Suppressor macrophage treated with lipopolysaccharide for 1 hour (primary cell): ENCODE data around the gene TNFSF13B.
"Not testable (repeated sequence)": the region's sequence is repeated elsewhere in the genome, so short reads cannot be mapped to it uniquely, and the experiment has no call there.

Source experiments
- DNase-seq, 3 donors: peaks; one replicate each; pipeline ENCODE4 v3.0.0-alpha.2; 2020 to 2022

The TNFSF13B gene

GRCh38 chr13:108283110-108283509 lies 13.6 kb downstream of the TNFSF13B start:
- DNase-seq = no peak

GRCh38 chr13:108288741-108289140 lies 19.2 kb downstream of the TNFSF13B start:
- no peak for DNase-seq

GRCh38 chr13:108289819-108290218 lies 20.3 kb downstream of the TNFSF13B start:
- no peak for DNase-seq

- no peak for DNase-seq
Observed at GRCh38 chr13:108297114-108297513, 27.6 kb downstream of the TNFSF13B start.

GRCh38 chr13:108302279-108302678 lies 32.8 kb downstream of the TNFSF13B start:
- DNase-seq = no peak

GRCh38 chr13:108304170-108305016 lies 34.9 kb downstream of the TNFSF13B start:
- DNase-seq = peak; percentile 60 to 94 (median 93)

- DNase-seq = no peak
Observed at GRCh38 chr13:108305655-108306054, 36.1 kb downstream of the TNFSF13B start.

- DNase-seq = peak in 1 of 3 donors; percentile 47
Observed at GRCh38 chr13:108306860-108307259, 37.3 kb downstream of the TNFSF13B start.

- not testable (repeated sequence) for DNase-seq
Observed at GRCh38 chr13:108311596-108311995, 42.1 kb downstream of the TNFSF13B start.

GRCh38 chr13:108313382-108313781 lies 43.9 kb downstream of the TNFSF13B start:
- peak in 1 of 3 donors; percentile 27 for DNase-seq

- DNase-seq = no peak
Observed at GRCh38 chr13:108315273-108315672, 45.8 kb downstream of the TNFSF13B start.

GRCh38 chr13:108315991-108316390 lies 46.5 kb downstream of the TNFSF13B start:
- DNase-seq = no peak

- DNase-seq = no peak
Observed at GRCh38 chr13:108316413-108316812, 46.9 kb downstream of the TNFSF13B start.

- peak; percentile 52 to 84 (median 78) for DNase-seq
Observed at GRCh38 chr13:108322206-108322824, 52.8 kb downstream of the TNFSF13B start.

GRCh38 chr13:108323031-108323430 lies 53.5 kb downstream of the TNFSF13B start:
- peak; percentile 57 to 81 (median 79) for DNase-seq

- no peak for DNase-seq
Observed at GRCh38 chr13:108325863-108326262, 56.3 kb downstream of the TNFSF13B start.

GRCh38 chr13:108326309-108326708 lies 56.8 kb downstream of the TNFSF13B start:
- peak; percentile 54 to 66 (median 66) for DNase-seq

GRCh38 chr13:108328848-108329247 lies 59.3 kb downstream of the TNFSF13B start:
- DNase-seq = no peak

- DNase-seq = no peak
Observed at GRCh38 chr13:108332791-108333190, 63.3 kb downstream of the TNFSF13B start.

- peak; percentile 43 to 62 (median 58) for DNase-seq
Observed at GRCh38 chr13:108342369-108343289, 73.1 kb downstream of the TNFSF13B start.

- DNase-seq = no peak
Observed at GRCh38 chr13:108345016-108345415, 75.5 kb downstream of the TNFSF13B start.

GRCh38 chr13:108346376-108346775 lies 76.9 kb downstream of the TNFSF13B start:
- DNase-seq = no peak

GRCh38 chr13:108349269-108349668 lies 79.8 kb downstream of the TNFSF13B start:
- DNase-seq = no peak
